Adrenal gland (tissue), 12 donors: Measurements from ENCODE around the gene SHOC2. TPM values are rescaled to one million over a fixed set of nuclear protein-coding genes. Genes with fewer than 3 reads are reported as not detected.
A peak's percentile ranks its signal among the peaks of the same experiment; 100 is the strongest.

Experiments
- DNase-seq, 7 donors: peaks; one replicate each; pipeline ENCODE4 v3.0.0-alpha.2; 2019 to 2020
- H3K27ac ChIP-seq, 5 donors: fragments of 200-600 bp; sonication (generic) in 4 of 5; 1 replicate in 3 of 5; 2 replicates in 2 of 5; pipeline versions ENCODE4 v1.5.1 to v1.8.0; 2016 to 2020; ENCODE audit warnings: mild to moderate bottlenecking in 1 of 5
- H3K27me3 ChIP-seq: fragments of 200-600 bp; 2 replicates; pipeline ENCODE4 v1.8.0; 2021
- H3K36me3 ChIP-seq, 2 donors: fragments of 200-600 bp; replicated peaks in 1 of 2; 1 replicate in 1 of 2; 2 replicates in 1 of 2; pipeline versions ENCODE4 v1.5.1 to v1.8.0; 2018 to 2022
- H3K4me1 ChIP-seq, 2 donors: fragments of 200-600 bp; replicated peaks in 1 of 2; 1 replicate in 1 of 2; 2 replicates in 1 of 2; pipeline versions ENCODE4 v1.5.1 to v1.8.0; 2018 to 2021
- H3K4me3 ChIP-seq, 4 donors: fragments of 200-600 bp; sonication (generic) in 3 of 4; one replicate each; pipeline ENCODE4 v1.5.1; 2016 to 2018
- H3K9me3 ChIP-seq, 3 donors: fragments of 200-600 bp; sonication (generic) in 1 of 3; replicated peaks in 1 of 3; 1 replicate in 2 of 3; 2 replicates in 1 of 3; pipeline versions ENCODE4 v1.5.1 to v1.8.0; 2016 to 2021
- POLR2A ChIP-seq, 2 donors: fragments of 450-650 bp; IDR thresholded peaks; one replicate each; pipeline ENCODE4 v1.6.1; 2017; ENCODE audit warnings: antibody characterized with exemption in 2 of 2, mild to moderate bottlenecking in 2 of 2, moderate library complexity in 1 of 2
- WGBS, 4 donors: extraction: QIAGEN DNeasy Blood & Tissue Kit in 2 of 4; methylation state at CpG; one replicate each; pipeline versions ENCODE4 v1.1.5 to v1.1.7; 2013 to 2017; 5-methylcytosine and 5-hydroxymethylcytosine counted together
- intact Hi-C, 2 donors: fragments of 100-400 bp; cut with DNase I; formaldehyde crosslinking; loops; one replicate each; pipeline versions ENCODE4 v1.14.1 to v1.15.0; 2022 to 2023
- polyA plus RNA-seq, 3 donors: library from polyadenylated mRNA; stranded (reverse); fragments of 200-250 nt in 2 of 3; fragments of 350-450 nt in 1 of 3; fragmentation: Illumina TruSeq in 1 of 3; extraction: RNeasy Lipid Tissue Mini Kit (QIAGEN cat#74804) in 1 of 3; gene quantifications; one replicate each; pipeline ENCODE4 v1.2.3, GENCODE V29; 2013 to 2014
- total RNA-seq, 9 donors: library from RNA; depleted of rRNA in 4 of 9; stranded (reverse); fragments of >200 nt in 4 of 9; fragments of 120-200 nt in 1 of 9; fragmentation: NEBNext Ultra II Directional in 1 of 9; extraction: Animal tissue kit (Norgen Biotek cat#: 25700) in 1 of 9; gene quantifications; one replicate each; pipeline versions ENCODE4 v1.1.0 to v1.2.4, GENCODE V29; 2013 to 2023
- TF ChIP-seq, protein P1 (sequence below), 6 experiments: fragments of 450-650 bp in 4 of 6; fragments of 200-600 bp in 2 of 6; sonication (generic) in 1 of 6; IDR thresholded peaks; 1 replicate in 5 of 6; 2 replicates in 1 of 6; pipeline versions ENCODE4 v1.5.1 to v1.8.0; 2016 to 2021; ENCODE audit warnings: antibody characterized with exemption in 6 of 6, mild to moderate bottlenecking in 2 of 6, moderate library complexity in 1 of 6
- donor health status: healthy with polysubstance abuse.
- donor health status: Bipolar disorder and iron deficiency.
- donor health status: DM: yes; HTN: yes; CAD: no.
- donor health status: DM: no; HTN: no; CAD: no.
- donor health status: DM: no; HTN: no; CAD: no.
- donor health status: DM: yes; HTN: yes; CAD: no.

SHOC2 gene
- total and polyA plus RNA-seq, 12 donors, result 16.4 to 78.2 (median 37.1) TPM

DNA sequence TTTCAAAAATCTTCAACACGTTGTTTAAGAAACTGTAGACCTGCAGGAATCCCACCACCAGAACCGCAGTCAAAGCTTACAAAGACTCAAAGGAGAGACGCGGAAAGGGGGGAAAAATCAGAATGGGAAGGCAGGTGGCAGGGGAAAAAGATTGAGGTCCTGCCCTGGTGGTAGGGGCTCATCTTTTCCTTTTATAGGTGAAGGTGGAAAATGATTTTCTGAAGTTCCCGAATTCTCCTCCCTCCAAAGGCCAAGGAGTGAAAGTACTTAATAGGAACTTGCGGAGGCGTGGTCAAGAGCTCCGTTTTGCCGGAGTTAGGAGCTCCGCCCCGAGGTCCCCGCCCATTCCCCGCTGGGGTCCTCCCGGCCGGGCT lies 1.1 kb upstream of the SHOC2 start:
- peak overlapping the region; percentile 97 to 100 (median 98) for H3K27ac ChIP-seq
- WGBS, 4 donors, result 0 to 1% (median 0%) methylated on average over 14 to 15 of the region's 15 CpGs
- H3K4me3 ChIP-seq, result peak overlapping the region in 3 of 4 donors; percentile 66 to 94 (median 70)
- TF ChIP-seq, protein P1, sequence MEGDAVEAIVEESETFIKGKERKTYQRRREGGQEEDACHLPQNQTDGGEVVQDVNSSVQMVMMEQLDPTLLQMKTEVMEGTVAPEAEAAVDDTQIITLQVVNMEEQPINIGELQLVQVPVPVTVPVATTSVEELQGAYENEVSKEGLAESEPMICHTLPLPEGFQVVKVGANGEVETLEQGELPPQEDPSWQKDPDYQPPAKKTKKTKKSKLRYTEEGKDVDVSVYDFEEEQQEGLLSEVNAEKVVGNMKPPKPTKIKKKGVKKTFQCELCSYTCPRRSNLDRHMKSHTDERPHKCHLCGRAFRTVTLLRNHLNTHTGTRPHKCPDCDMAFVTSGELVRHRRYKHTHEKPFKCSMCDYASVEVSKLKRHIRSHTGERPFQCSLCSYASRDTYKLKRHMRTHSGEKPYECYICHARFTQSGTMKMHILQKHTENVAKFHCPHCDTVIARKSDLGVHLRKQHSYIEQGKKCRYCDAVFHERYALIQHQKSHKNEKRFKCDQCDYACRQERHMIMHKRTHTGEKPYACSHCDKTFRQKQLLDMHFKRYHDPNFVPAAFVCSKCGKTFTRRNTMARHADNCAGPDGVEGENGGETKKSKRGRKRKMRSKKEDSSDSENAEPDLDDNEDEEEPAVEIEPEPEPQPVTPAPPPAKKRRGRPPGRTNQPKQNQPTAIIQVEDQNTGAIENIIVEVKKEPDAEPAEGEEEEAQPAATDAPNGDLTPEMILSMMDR (IDR thresholded peaks at IDR 0.05), result peak in 1 of 6 experiments; percentile 12
- TF ChIP-seq POLR2A (IDR thresholded peaks at IDR 0.05), result no peak
- intact Hi-C loops, result no loop called here
- H3K9me3 ChIP-seq, result no peaks in the 10 kb centered on the region
- H3K36me3 ChIP-seq, result no peaks in the 10 kb centered on the region
- no peaks in the 10 kb centered on the region for H3K27me3 ChIP-seq
- peaks cover 14 to 34% of the 10 kb centered on the region in 2 donors for H3K4me1 ChIP-seq
- peak; percentile 94 to 98 (median 96) for DNase-seq

DNA sequence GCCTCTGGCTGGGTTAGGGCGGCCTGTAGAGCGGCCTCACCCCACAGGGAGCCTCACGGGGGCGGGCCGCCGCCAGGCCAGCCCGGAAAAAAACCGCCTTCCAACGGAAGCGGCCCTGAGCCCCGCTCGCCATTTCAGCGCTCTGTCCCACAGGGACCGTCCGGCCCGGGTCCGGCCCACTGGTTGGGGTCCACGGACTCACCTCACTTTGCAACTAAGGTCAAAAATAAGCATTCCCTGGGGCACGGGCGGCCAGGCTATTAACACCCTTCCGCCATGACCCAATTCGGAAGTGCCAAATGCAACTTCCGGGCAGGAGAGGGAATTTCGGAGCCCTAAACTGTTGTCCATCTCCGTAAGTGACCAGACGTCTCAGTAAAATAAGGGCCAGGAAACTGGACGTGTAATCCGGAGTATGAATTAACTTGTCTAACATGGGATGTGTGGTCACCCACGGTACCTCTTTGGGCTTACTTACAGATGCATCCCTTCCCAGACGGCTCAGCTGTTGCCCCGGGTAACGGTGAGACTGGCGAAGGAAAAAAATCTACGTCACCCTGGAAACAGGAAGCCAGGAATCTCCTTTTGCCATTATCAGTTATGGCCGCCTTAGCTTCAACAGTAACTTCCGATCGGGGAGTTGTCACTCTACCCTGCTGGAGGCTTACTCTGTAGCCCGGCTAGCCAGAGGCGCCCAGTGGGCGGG lies 608 bp upstream of the SHOC2 start, which contains the start of gene BBIP1:
Gene BBIP1 (minus strand): TSS at position 538 of the 706 bp plus-strand sequence. CDS start 1,023 bp downstream, outside the sequence.
- no peak for DNase-seq
- Histone ChIP-seq H3K27me3 (no peaks in the 10 kb centered on the region), H3K9me3 (no peaks in the 10 kb centered on the region), H3K4me3 (peak within 1 kb of the TSS; percentile 66 to 94 (median 76)), H3K4me1 (peaks cover 14 to 39% of the 10 kb centered on the region in 2 donors), H3K36me3 (no peaks in the 10 kb centered on the region), H3K27ac (peak within 1 kb of the TSS; percentile 97 to 100 (median 98))
- TF ChIP-seq, protein P1 (IDR thresholded peaks at IDR 0.05), result peak in 2 of 6 experiments; percentile 2 to 5
- TF ChIP-seq POLR2A (IDR thresholded peaks at IDR 0.05), result peak; percentile 75 to 85
- WGBS, 4 donors, result 0 to 1% (median 0%) methylated on average over 14 to 40 of the region's 40 CpGs
- intact Hi-C loops, result no loop called here

DNA sequence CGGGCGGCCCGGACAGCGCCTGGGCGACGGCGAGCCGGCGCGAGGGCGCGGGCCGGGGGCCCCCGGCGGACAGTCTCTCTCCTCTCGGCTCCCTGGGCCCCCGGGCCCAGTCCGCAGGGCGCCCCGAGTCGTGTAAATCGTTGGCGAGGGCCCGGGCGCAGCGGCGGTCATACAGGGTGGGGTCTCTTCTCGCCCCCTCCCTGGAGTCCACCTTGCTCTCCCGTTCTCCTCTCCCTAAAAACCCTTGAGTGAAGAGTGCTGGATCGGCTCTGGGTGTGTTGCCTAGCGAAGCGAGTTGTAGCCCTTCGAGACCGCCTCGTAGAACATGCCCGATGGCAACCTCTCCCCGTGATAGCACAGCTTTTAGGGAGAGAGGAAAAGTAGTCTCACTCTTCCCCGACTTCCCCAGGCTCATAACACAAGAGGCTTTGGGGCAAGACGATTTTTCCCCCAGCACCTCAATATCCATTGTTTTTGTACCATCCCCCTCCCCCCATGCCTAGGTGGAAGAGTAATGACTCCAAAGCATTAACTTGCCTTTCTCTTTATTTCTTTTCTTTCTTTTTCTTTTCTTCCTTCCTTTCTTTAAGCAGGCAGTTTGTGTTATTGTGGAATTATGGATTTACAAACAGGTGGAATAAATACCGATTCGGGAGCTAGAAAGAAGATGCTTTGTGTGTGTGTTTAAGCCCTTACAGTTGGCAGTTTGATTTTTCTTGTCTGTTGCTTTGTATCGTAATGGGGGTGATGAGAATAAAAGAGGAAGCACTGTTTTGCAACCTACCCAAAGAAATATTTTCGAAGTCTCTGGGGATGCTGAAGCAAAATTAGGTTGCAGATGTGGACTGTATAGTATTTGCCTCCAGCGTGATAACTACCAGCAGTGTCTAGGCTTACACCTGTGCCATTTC lies 822 bp downstream of the SHOC2 start:
- no peaks in the 10 kb centered on the region for H3K36me3 ChIP-seq
- no peaks in the 10 kb centered on the region for H3K9me3 ChIP-seq
- H3K4me3 ChIP-seq, result peak overlapping the region in 3 of 4 donors; percentile 52 to 94 (median 63)
- H3K27ac ChIP-seq, result peak overlapping the region; percentile 63 to 100 (median 91)
- 0 to 1% (median 0%) methylated on average over 9 to 44 of the region's 44 CpGs for WGBS, 4 donors
- DNase-seq, result peak; percentile 39 to 73 (median 49)
- intact Hi-C loops, result no loop called here
- no peak for TF ChIP-seq POLR2A (IDR thresholded peaks at IDR 0.05)
- peaks cover 14 to 44% of the 10 kb centered on the region in 2 donors for H3K4me1 ChIP-seq
- H3K27me3 ChIP-seq, result no peaks in the 10 kb centered on the region

DNA sequence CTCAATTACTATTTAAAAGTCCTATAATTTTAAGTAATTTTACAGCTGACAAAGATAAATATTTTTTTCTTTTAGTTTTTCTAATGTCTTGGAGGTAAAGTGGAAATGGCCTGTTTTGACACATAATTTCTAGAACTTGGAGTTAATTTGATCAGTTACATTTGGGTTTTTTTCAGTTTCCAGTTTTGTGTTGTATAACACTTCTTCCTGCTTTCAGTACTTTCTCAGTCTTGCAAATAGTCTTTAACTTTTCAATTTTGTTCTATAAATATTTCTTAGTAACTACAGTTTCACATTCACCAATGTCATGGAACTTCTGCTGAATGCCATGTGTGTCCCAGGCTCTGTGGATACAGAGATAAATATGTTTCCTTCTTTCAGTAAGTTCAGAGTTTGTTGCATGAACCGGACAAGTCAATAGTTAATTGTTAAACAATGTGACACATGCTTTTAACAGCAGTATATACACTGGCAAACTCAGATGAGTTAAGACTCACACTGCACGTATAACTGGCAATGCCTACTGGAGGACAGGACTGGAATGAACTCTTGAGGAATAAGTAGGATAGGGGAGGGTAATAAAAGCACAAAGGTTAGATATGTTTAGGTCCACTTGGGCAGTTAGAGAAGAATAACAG lies 4.6 kb downstream of the SHOC2 start:
- intact Hi-C loops, result no loop called here
- Histone ChIP-seq H3K9me3 (peaks cover 0 to 7% (median 0%) of the 10 kb centered on the region in 3 donors), H3K36me3 (no peaks in the 10 kb centered on the region), H3K4me3 (no peak overlapping the region), H3K27me3 (no peaks in the 10 kb centered on the region), H3K4me1 (peaks cover 8 to 36% of the 10 kb centered on the region in 2 donors), H3K27ac (no peak overlapping the region)
- no peak for DNase-seq
- 71 to 74% (median 72%) methylated on average over 2 of the region's 2 CpGs for whole genome bisulfite sequencing, 4 donors
- TF ChIP-seq, protein P1 (IDR thresholded peaks at IDR 0.05), result no peak
- no peak for TF ChIP-seq POLR2A (IDR thresholded peaks at IDR 0.05)
